ENCODE data around the gene RCAN2.
"Not testable (repeated sequence)": the region's sequence is repeated elsewhere in the genome, so short reads cannot be mapped to it uniquely, and the experiment has no call there.

The RCAN2 gene

GRCh38 chr6:46438245-46438644 is 53.0 kb downstream of the RCAN2 start:
- no peak for DNase-seq

GRCh38 chr6:46437671-46438221 is 53.5 kb downstream of the RCAN2 start:
- DNase-seq: no peak

- no peak for DNase-seq
These were observed 68.6 kb downstream of the RCAN2 start for GRCh38 chr6:46422619-46423018.

- DNase-seq: no peak
These were observed 69.3 kb downstream of the RCAN2 start for GRCh38 chr6:46421939-46422338.

- DNase-seq: no peak
These were observed 70.2 kb downstream of the RCAN2 start for GRCh38 chr6:46420921-46421638.

GRCh38 chr6:46419576-46420002 is 71.7 kb downstream of the RCAN2 start:
- peak; percentile 32 for DNase-seq

GRCh38 chr6:46414398-46414797 is 76.9 kb downstream of the RCAN2 start:
- no peak for DNase-seq

- DNase-seq: no peak
These were observed 78.6 kb downstream of the RCAN2 start for GRCh38 chr6:46412662-46413061.

- no peak for DNase-seq
These were observed 79.6 kb downstream of the RCAN2 start for GRCh38 chr6:46411456-46412197.

GRCh38 chr6:46410334-46410953 is 80.8 kb downstream of the RCAN2 start:
- no peak for DNase-seq

GRCh38 chr6:46407776-46408530 is 83.3 kb downstream of the RCAN2 start:
- DNase-seq: no peak

GRCh38 chr6:46407246-46407645 is 84.0 kb downstream of the RCAN2 start:
- no peak for DNase-seq

GRCh38 chr6:46405620-46406180 is 85.5 kb downstream of the RCAN2 start:
- not testable (repeated sequence) for DNase-seq

GRCh38 chr6:46400898-46401297 is 90.4 kb downstream of the RCAN2 start:
- no peak for DNase-seq

- DNase-seq: no peak
These were observed 95.7 kb downstream of the RCAN2 start for GRCh38 chr6:46395530-46395929.

GRCh38 chr6:46393940-46394337 is 97.3 kb downstream of the RCAN2 start:
- no peak for DNase-seq

- DNase-seq: no peak
These were observed 97.9 kb downstream of the RCAN2 start for GRCh38 chr6:46393161-46393939.

- no peak for DNase-seq
These were observed 99.0 kb downstream of the RCAN2 start for GRCh38 chr6:46392294-46392693.

GRCh38 chr6:46390153-46390876 is 100.9 kb downstream of the RCAN2 start:
- DNase-seq: no peak

- not testable (repeated sequence) for DNase-seq
These were observed 103.5 kb downstream of the RCAN2 start for GRCh38 chr6:46387728-46388127.

- no peak for DNase-seq
These were observed 109.7 kb downstream of the RCAN2 start for GRCh38 chr6:46381579-46381978.
